CD4-positive, alpha-beta T cell treated with Interleukin-6 at 100 ng/mL for 8 hours (primary cell): Measurements from ENCODE around the gene BCAP31.
"Not testable (repeated sequence)": the region's sequence is repeated elsewhere in the genome, so short reads cannot be mapped to it uniquely, and the experiment has no call there.

ENCODE experiments used
- DNase-seq: peaks from one replicate; pipeline ENCODE4 v3.0.0-alpha.2; 2020; ENCODE audit warnings: mixed read lengths, low spot score

BCAP31 gene

GRCh38 chrX:153709726-153710674 is 14.2 kb downstream of the BCAP31 start:
- no peak for DNase-seq

GRCh38 chrX:153708415-153708814 is 15.8 kb downstream of the BCAP31 start:
- peak; percentile 28 for DNase-seq

GRCh38 chrX:153707406-153707805 is 16.8 kb downstream of the BCAP31 start:
- no peak for DNase-seq

- DNase-seq: no peak
Measured at GRCh38 chrX:153706799-153707198, 17.4 kb downstream of the BCAP31 start.

- DNase-seq: not testable (repeated sequence)
Measured at GRCh38 chrX:153705403-153706060, 18.7 kb downstream of the BCAP31 start.

GRCh38 chrX:153704631-153705402 is 19.4 kb downstream of the BCAP31 start:
- DNase-seq: not testable (repeated sequence)

- no peak for DNase-seq
Measured at GRCh38 chrX:153704021-153704526, 20.1 kb downstream of the BCAP31 start.

GRCh38 chrX:153703036-153703370 is 21.2 kb downstream of the BCAP31 start:
- no peak for DNase-seq

- DNase-seq: no peak
Measured at GRCh38 chrX:153702336-153703035, 21.7 kb downstream of the BCAP31 start.

- no peak for DNase-seq
Measured at GRCh38 chrX:153701706-153702105, 22.5 kb downstream of the BCAP31 start.

GRCh38 chrX:153700967-153701366 is 23.2 kb downstream of the BCAP31 start:
- no peak for DNase-seq

- no peak for DNase-seq
Measured at GRCh38 chrX:153700376-153700945, 23.7 kb downstream of the BCAP31 start.

GRCh38 chrX:153699784-153700371 is 24.3 kb downstream of the BCAP31 start:
- DNase-seq: not testable (repeated sequence)

- DNase-seq: not testable (repeated sequence)
Measured at GRCh38 chrX:153699210-153699783, 24.9 kb downstream of the BCAP31 start.

- no peak for DNase-seq
Measured at GRCh38 chrX:153697924-153698865, 26.0 kb downstream of the BCAP31 start.

- DNase-seq: not testable (repeated sequence)
Measured at GRCh38 chrX:153696986-153697722, 27.0 kb downstream of the BCAP31 start.

- DNase-seq: not testable (repeated sequence)
Measured at GRCh38 chrX:153696538-153696937, 27.6 kb downstream of the BCAP31 start.

- no peak for DNase-seq
Measured at GRCh38 chrX:153696100-153696499, 28.1 kb downstream of the BCAP31 start.
